Central memory CD8-positive, alpha-beta T cell (primary cell): ENCODE results near the gene GJD4.

Experiments used
- ATAC-seq: fragments of 150-1000 bp; cut with Tn5 transposase; replicated peaks from 2 replicates; pipeline ENCODE4 v1.10.0; 2022; ENCODE audit warnings: mild to moderate bottlenecking, moderate FRiP score, moderate number of reproducible peaks; ENCODE audit not compliant: poor library complexity, severe bottlenecking; ENCODE audit errors: extremely low read depth
- DNase-seq, 2 donors: peaks; one replicate each; pipeline ENCODE4 v3.0.0; 2021; ENCODE audit warnings: low spot score in 2 of 2
- H3K27ac Mint-ChIP-seq: one replicate; pipeline ENCODE4 v1.8.0; 2022; ENCODE audit warnings: low read depth, mild to moderate bottlenecking, moderate library complexity, mixed read lengths
- H3K27me3 Mint-ChIP-seq: one replicate; pipeline ENCODE4 v1.8.0; 2022; ENCODE audit warnings: mixed read lengths
- H3K36me3 Mint-ChIP-seq: one replicate; pipeline ENCODE4 v1.8.0; 2022; ENCODE audit warnings: mild to moderate bottlenecking, moderate library complexity, mixed read lengths; ENCODE audit not compliant: insufficient read depth
- H3K4me1 Mint-ChIP-seq: one replicate; pipeline ENCODE4 v1.8.0; 2022; ENCODE audit warnings: mixed read lengths
- H3K4me3 Mint-ChIP-seq: one replicate; pipeline ENCODE4 v1.8.0; 2022; ENCODE audit warnings: mild to moderate bottlenecking, moderate library complexity, mixed read lengths
- H3K9me3 Mint-ChIP-seq: one replicate; pipeline ENCODE4 v1.8.0; 2022; ENCODE audit warnings: mixed read lengths

GJD4 gene

GRCh38 chr10:35638101-35638500 lies 33.0 kb downstream of the GJD4 start:
- H3K4me3 Mint-ChIP-seq: no peak overlapping the region
- peaks cover 61% of the 10 kb centered on the region for H3K27me3 Mint-ChIP-seq
- H3K9me3 Mint-ChIP-seq: no peaks in the 10 kb centered on the region
- no peak for ATAC-seq
- no peak overlapping the region for H3K27ac Mint-ChIP-seq
- peaks cover 14% of the 10 kb centered on the region for H3K4me1 Mint-ChIP-seq
- no peak for DNase-seq
- H3K36me3 Mint-ChIP-seq: no peaks in the 10 kb centered on the region

DNA sequence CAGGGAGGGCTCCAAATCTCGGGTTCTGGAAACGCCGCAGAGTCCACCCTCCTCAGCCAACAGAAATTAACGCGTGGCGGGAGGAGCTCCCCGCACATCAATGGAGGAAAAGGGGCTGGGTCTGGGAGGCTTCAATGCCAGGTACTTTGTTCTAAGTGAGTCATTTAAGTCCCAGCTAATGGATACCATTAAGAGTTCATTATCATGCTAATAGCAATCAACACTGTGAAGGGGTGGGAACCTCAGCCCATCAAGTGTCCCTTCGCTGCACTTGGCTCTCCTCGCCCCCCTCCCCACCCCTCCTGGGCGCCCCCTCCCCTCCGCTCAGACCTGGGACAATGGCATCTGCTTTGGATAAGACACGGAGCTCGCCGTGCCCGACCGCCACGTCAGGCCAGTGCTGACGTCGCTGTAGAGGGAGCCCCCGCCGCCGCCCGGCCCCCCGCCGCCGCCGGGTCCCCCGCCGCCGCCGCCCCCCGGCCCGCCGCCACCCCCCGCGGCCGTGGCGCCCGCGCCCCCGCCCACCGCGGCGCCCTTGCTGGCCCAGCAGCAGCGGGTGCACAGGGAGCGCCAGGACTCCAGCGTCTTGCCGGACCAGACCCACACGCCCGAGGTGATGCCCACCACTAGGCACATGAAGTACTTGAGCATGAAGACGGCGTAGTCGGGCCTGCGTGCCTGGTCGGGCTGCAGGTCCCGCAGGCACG lies 34.0 kb downstream of the GJD4 start:
- Mint-ChIP-seq H3K27me3 (peaks cover 71% of the 10 kb centered on the region), H3K4me1 (peaks cover 22% of the 10 kb centered on the region), H3K9me3 (no peaks in the 10 kb centered on the region), H3K4me3 (peak overlapping the region; percentile 77), H3K36me3 (no peaks in the 10 kb centered on the region), H3K27ac (no peak overlapping the region)
- DNase-seq: no peak
- no peak for ATAC-seq

DNA sequence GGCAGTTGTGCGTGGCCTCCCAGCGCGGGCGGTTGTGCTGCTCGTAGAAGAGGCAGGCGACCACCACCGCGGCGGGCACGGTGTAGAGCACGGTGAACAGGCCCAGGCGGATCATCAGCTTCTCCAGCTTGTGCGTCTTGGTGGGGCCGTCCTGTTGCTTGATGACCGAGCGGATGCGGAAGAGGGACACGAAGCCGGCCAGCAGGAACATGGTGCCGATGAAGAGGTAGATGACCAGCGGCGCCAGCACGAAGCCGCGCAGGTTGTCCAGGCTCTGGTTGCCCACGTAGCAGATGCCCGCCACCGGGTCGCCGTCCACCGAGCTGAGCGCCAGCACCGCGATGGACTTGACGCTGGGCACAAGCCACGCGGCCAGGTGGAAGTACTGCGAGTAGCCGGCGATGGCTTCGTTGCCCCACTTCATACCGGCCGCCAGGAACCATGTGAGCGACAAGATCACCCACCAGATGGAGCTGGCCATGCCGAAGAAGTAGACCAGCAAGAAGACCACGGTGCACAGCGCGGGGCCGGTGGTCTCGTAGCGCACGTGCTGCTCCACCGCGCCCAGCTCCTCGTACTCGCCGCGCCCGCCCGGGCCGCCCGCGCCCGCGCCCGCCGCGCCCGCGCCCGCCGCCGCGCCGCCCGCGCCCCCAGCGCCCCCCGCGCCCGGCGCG lies 34.7 kb downstream of the GJD4 start:
- Mint-ChIP-seq H3K4me3 (peak overlapping the region; percentile 77), H3K27ac (no peak overlapping the region), H3K36me3 (no peaks in the 10 kb centered on the region), H3K9me3 (no peaks in the 10 kb centered on the region), H3K4me1 (peaks cover 26% of the 10 kb centered on the region), H3K27me3 (peaks cover 73% of the 10 kb centered on the region)
- ATAC-seq (no peak), DNase-seq (no peak)

DNA sequence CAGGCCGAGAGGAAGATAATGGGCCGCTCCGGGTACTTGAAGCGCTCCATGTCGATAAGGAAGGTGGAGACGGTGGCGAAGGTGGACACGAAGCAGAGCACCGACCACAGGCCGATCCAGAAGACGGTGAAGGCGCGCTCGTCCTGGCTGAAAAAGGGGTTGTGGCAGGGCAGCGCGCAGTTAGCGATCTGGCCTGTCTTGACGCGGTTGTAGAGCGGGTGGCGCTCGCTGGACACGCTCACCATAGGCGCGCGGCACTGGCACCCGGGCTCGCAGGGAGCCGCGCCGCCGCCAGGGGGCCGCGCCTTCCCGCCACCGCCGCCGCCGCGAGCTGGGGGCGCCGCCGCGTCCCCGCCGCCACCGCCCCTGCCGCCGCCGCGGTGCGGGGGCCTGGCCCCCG lies 35.3 kb downstream of the GJD4 start:
- no peaks in the 10 kb centered on the region for H3K9me3 Mint-ChIP-seq
- H3K27ac Mint-ChIP-seq: no peak overlapping the region
- ATAC-seq (no peak), DNase-seq (no peak)
- H3K4me1 Mint-ChIP-seq: peaks cover 26% of the 10 kb centered on the region
- H3K36me3 Mint-ChIP-seq: no peaks in the 10 kb centered on the region
- peak overlapping the region; percentile 77 for H3K4me3 Mint-ChIP-seq
- peaks cover 73% of the 10 kb centered on the region for H3K27me3 Mint-ChIP-seq

DNA sequence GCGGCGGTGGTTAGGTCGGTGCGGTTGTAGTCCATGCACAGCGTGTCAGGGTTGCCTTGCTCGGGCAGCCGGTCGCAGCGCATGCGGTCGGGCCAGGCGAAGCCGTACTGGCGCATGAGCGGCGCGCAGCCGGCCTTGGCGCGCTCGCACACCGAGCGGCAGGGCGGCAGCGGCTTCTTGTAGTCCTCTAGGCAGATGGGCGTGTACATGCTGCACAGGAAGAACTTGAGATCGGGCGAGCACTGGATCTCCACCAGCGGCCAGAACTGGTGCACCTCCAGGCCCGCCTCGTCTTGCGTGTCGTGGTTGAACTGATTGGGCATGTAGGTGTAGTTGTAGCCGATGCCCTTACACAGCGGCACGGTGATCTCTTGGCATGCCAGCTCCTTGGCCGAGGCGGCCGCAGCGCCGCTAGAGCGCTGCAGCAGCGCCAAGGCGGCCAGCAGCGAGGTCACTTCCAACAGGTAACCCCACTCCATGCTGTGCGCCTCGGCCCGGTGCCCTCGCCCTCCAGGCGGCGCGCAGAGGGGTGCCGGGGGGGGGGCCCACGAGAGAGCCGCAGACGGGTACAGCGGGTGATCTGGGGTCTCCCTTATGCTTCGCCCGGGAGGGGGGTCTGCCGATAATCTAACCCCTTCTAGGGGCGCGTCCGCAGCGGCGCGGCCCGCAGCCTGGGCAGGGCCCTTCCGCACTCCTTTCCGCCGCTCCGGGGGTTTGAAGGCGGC lies 36.0 kb downstream of the GJD4 start:
- ATAC-seq (no peak), DNase-seq (peak in 1 of 2 donors; percentile 17)
- peaks cover 68% of the 10 kb centered on the region for H3K27me3 Mint-ChIP-seq
- H3K9me3 Mint-ChIP-seq: no peaks in the 10 kb centered on the region
- H3K4me3 Mint-ChIP-seq: peak overlapping the region; percentile 77
- no peaks in the 10 kb centered on the region for H3K36me3 Mint-ChIP-seq
- H3K4me1 Mint-ChIP-seq: peaks cover 21% of the 10 kb centered on the region
- H3K27ac Mint-ChIP-seq: no peak overlapping the region

DNA sequence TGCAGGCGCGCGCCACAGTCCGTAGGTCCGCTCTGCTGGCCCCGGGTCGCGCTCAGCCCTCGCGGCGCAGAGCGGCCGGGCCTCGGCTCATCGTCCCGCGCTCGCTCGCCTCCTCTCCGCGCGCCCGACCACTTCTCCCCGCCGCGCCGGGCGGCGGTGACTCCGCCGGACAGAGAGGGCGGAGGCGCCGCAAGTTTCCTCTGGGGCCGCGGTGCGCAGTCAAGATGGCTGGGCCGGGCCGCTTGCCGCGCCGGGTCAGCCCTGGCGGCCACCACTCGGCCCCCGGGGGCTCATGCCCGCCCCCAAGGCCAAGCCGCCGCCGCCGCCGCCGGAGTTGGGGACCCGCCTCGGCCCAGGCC lies 36.5 kb downstream of the GJD4 start:
- Mint-ChIP-seq H3K9me3 (no peaks in the 10 kb centered on the region), H3K4me1 (peaks cover 20% of the 10 kb centered on the region), H3K4me3 (peak overlapping the region; percentile 78), H3K36me3 (no peaks in the 10 kb centered on the region), H3K27me3 (peaks cover 63% of the 10 kb centered on the region), H3K27ac (no peak overlapping the region)
- ATAC-seq (no peak), DNase-seq (no peak)

- Mint-ChIP-seq H3K4me1 (peaks cover 20% of the 10 kb centered on the region), H3K27ac (no peak within 1 kb of the TSS), H3K36me3 (no peaks in the 10 kb centered on the region), H3K4me3 (peak within 1 kb of the TSS; percentile 78), H3K9me3 (no peaks in the 10 kb centered on the region), H3K27me3 (peaks cover 57% of the 10 kb centered on the region)
- DNase-seq: peak in 1 of 2 donors; percentile 24
- peak; percentile 72 for ATAC-seq
Measured at GRCh38 chr10:35642035-35642792, 37.1 kb downstream of the GJD4 start, which contains the start of gene FZD8. TSS of gene FZD8 (minus strand) at chr10:35642296. CDS start at chr10:35641429, 867 bp downstream.

- Mint-ChIP-seq H3K27ac (no peak overlapping the region), H3K4me3 (peak overlapping the region; percentile 78), H3K4me1 (peaks cover 20% of the 10 kb centered on the region), H3K9me3 (no peaks in the 10 kb centered on the region), H3K36me3 (no peaks in the 10 kb centered on the region), H3K27me3 (peaks cover 52% of the 10 kb centered on the region)
- ATAC-seq: peak; percentile 8
- DNase-seq: no peak
Measured at GRCh38 chr10:35642793-35643114, 37.6 kb downstream of the GJD4 start.

DNA sequence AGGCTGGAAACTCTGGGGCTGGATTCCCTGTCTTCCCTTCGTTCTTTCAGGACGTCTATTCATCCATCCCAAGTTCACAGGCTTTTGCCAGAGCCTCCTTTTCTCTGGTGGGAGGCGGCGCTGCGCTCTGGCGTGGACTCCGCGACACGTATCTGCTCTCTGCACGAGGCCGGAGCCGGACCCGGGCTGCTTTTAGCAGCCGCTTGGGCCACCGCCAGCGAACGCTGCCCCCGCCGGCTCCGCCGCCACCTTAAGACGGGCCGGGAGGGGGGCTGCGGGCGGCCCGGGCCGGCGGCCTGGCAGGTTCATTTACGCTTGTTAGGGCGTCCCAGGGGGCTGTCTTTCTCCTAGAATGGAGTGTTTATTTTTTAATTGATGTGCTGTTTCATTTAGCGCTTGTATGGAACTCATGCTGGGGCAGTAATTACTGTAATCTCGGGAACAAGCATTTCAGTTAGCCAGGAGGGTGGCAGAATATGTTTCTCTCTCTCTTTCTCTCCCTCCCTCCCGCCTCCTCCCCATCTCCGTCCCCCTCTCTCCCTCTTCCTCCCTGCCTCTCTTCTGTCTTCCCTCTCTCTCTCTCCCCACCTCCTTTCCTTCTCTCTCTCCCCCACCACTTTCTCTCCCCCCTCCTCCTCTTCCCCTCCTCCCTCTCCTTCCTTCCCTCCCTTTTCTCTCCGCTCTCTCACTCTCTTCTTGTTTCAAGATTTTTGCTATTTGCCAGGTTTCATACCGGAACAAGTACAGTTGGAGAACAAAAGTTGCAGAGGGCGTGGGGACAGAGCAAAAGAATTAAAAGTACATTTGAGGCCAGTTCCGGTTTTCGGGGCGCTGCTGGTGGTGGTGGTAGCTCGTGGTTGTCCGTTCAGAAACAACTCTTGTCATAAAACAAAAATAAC lies 38.3 kb downstream of the GJD4 start:
- no peak for DNase-seq
- Mint-ChIP-seq H3K4me3 (peak overlapping the region; percentile 78), H3K27me3 (peaks cover 45% of the 10 kb centered on the region), H3K36me3 (no peaks in the 10 kb centered on the region), H3K27ac (peak overlapping the region; percentile 54), H3K9me3 (no peaks in the 10 kb centered on the region), H3K4me1 (peaks cover 20% of the 10 kb centered on the region)
- ATAC-seq: no peak

GRCh38 chr10:35644050-35644950 lies 39.2 kb downstream of the GJD4 start:
- no peak overlapping the region for H3K27ac Mint-ChIP-seq
- peaks cover 20% of the 10 kb centered on the region for H3K4me1 Mint-ChIP-seq
- no peaks in the 10 kb centered on the region for H3K9me3 Mint-ChIP-seq
- no peak for ATAC-seq
- H3K27me3 Mint-ChIP-seq: peaks cover 40% of the 10 kb centered on the region
- no peaks in the 10 kb centered on the region for H3K36me3 Mint-ChIP-seq
- no peak for DNase-seq
- H3K4me3 Mint-ChIP-seq: peak overlapping the region; percentile 78

DNA sequence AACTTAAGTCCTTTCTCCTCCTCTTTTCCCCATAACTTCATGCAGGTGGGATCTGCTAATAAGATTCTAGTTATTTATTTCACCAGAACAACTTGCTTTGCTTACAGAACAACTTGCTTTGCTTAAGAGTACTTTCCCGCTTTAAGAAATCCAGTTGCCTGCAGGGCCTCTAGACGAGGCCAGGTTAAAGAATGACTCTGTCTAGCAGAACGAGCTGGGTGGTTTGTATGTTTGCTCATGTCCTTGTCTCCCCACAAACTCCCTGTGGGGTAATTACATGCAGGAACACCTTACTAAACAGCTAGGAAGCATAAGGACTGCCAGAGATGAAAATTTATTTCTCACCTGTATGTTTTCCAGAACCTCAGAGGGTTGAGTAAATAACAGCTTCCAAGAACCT lies 45.8 kb downstream of the GJD4 start:
- DNase-seq (no peak), ATAC-seq (no peak)
- Mint-ChIP-seq H3K4me1 (no peaks in the 10 kb centered on the region), H3K27me3 (peaks cover 14% of the 10 kb centered on the region), H3K4me3 (no peak overlapping the region), H3K9me3 (no peaks in the 10 kb centered on the region), H3K36me3 (no peaks in the 10 kb centered on the region), H3K27ac (no peak overlapping the region)
